GM12875 (cell line): ENCODE results near the gene TCHP.

Experiments used
- H3K4me3 ChIP-seq: one replicate; pipeline ENCODE4 v1.5.1; 2011; ENCODE audit warnings: low read depth, low read length, control low read depth
- TF ChIP-seq, protein P1 (sequence below): IDR thresholded peaks from 2 replicates; pipeline ENCODE4 v1.5.1; 2011; ENCODE audit warnings: low read depth, mild to moderate bottlenecking, control low read depth, inconsistent platforms, low read length, moderate library complexity, borderline replicate concordance; ENCODE audit not compliant: insufficient read depth

TCHP gene

DNA sequence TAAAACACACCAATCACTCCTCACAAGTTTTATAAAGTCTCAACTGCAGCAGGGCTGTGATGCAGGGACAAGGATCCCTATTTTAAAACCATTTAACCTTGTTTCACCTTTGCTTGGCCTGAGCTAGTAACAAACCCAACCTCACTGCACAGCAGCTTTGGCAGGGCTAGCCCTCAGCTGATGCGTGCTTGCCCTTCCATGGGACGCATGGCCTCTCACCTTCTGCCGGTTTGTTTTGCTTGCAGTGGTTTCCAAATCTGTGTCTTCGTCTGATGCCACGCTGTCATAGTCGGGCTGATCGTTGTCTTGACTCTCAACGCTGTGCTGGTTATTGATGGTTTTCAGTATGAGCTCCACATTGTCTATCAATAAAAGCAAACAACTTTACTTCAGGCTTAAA, 52.8 kb downstream of the TCHP start:
- H3K4me3 ChIP-seq = no peak overlapping the region
- TF ChIP-seq, protein P1, sequence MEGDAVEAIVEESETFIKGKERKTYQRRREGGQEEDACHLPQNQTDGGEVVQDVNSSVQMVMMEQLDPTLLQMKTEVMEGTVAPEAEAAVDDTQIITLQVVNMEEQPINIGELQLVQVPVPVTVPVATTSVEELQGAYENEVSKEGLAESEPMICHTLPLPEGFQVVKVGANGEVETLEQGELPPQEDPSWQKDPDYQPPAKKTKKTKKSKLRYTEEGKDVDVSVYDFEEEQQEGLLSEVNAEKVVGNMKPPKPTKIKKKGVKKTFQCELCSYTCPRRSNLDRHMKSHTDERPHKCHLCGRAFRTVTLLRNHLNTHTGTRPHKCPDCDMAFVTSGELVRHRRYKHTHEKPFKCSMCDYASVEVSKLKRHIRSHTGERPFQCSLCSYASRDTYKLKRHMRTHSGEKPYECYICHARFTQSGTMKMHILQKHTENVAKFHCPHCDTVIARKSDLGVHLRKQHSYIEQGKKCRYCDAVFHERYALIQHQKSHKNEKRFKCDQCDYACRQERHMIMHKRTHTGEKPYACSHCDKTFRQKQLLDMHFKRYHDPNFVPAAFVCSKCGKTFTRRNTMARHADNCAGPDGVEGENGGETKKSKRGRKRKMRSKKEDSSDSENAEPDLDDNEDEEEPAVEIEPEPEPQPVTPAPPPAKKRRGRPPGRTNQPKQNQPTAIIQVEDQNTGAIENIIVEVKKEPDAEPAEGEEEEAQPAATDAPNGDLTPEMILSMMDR = no peak

DNA sequence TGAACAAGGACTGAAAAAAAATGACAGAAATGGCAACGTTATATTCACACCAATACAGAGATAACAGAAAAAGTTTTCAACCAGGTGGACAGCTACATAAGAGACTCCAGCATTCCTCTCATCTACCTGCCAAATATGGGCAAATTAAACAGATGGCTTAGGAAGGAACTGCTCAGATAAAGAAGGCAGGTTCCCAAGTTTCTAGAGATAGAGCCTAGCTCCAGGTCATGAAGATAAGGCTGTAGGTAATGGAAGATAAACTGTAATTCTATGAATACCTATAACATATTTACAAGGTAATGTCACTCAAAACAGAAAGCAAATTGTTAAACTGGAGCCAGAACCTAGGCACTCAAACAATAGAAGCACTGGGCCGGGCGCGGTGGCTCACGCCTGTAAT, 53.6 kb downstream of the TCHP start:
- TF ChIP-seq, protein P1 = no peak
- no peak overlapping the region for H3K4me3 ChIP-seq

DNA sequence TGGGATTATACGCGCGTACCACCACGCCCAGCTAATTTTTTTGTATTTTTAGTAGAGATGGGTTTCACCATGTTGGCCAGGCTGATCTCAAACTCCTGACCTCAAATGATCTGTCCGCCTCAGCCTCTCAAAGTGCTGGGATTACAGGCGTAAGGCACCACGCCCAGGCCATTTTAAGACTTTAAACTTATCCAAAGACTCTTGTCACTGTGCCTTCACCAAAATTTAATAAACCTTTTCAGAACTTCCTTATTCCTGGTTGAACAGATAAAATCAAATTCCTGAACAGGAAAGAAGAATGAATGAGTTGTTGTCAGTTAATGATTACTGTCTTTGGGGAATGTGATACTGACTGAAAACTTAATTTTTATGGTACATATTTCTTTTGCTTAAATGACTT, 58.3 kb downstream of the TCHP start:
- no peak overlapping the region for H3K4me3 ChIP-seq
- TF ChIP-seq, protein P1 = no peak

DNA sequence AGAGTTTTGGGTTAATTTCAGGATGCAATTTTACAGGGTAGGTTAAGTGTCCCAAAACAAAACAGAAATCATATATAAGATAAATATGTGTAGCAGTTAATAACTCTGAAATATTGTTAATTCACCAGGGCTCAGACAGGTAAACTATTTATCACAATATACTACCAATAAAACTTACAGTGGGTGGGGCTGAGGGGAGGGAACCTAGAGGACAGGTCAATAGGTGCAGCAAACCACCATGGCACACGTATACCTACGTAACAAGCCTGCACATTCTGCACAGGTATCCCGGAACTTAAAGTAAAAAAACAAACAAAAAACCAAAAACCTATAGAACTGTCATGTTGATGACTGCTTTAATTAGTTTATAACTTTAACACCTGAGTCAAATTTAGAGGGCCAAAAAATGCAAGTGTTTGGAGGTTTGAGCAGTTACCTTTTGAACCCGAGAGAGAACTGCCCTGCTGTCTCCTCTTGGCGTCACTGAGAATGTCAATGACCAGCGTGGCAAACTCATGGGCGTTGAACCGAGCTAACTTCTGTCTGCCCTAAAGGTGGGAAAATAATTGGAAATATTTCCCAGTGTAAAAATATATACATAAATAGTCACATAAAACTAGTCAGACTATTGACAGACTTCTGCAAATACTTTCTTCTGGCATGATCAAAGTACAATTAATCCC, 59.5 kb downstream of the TCHP start:
- TF ChIP-seq, protein P1 = no peak
- H3K4me3 ChIP-seq = no peak overlapping the region

DNA sequence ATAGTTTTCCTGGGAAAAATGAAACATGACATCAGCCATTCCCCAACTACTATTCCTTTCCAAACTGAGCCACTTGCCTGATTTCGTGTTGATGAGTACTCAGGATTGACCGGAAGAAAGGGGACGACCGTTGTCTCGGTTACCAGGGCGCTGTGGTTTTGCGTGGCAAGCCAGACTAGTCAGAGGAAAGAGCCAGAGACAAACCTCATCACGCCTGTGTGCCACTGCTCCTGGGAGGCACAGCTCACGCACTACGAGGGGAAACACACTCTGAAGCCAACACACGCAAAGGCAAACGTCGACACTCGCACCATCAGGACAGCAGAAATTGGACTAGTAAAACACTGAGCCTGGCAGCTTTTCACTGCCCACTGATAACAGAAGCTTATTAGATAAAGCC, 61.1 kb downstream of the TCHP start:
- TF ChIP-seq, protein P1 = no peak
- no peak overlapping the region for H3K4me3 ChIP-seq

DNA sequence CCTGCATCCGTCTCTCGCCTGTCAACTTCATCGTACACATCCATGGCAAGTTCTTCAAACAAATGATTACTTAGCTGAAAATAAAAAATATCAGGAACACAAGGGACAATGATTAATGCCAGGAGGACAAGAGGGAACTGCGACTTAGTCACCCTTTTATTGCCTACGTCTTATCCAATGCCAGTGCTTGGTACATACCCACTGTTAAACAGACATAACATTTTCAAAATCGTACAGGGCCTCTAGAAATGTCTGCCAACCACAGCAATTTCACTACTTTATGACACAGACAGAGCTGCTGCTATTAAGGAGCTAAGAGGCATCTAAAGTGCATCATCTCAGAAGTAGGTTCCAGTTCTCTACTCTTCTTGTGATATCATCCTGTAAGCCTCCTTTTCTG, 61.5 kb downstream of the TCHP start:
- H3K4me3 ChIP-seq = no peak overlapping the region
- TF ChIP-seq, protein P1 = no peak

DNA sequence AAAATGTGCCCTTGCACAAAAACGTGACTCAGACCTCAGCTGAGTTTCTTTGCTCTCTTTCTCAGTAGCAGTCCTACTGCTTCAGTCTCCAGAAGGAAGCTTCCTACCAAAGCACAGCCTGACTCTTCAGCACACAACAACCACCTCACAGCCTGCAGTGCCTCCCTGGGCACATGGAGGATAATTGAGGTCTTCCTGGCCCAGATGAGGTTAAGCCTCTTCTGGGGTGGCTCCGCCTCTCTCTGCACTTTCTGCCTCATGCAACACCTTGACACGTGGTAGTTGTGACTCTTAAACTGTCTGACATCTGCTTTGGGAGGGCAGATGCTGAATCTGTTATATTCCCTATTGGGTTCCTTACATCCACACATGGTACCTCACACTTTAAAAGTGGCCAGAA, 62.3 kb downstream of the TCHP start:
- TF ChIP-seq, protein P1 = no peak
- H3K4me3 ChIP-seq = no peak overlapping the region
